ENCODE data around the gene ZNF394. TPM values are rescaled to one million over a fixed set of nuclear protein-coding genes. Genes with fewer than 3 reads are reported as not detected.
A peak's percentile ranks its signal among the peaks of the same experiment; 100 is the strongest.

ZNF394 gene
- total RNA-seq, 2 experiments from 2014 or later, result 24.8 to 26.3 TPM

GRCh38 chr7:99468336-99468918 lies 31.7 kb downstream of the ZNF394 start:
- H3K27ac Mint-ChIP-seq, result no peak overlapping the region
- H3K4me3 Mint-ChIP-seq, result no peak overlapping the region
- no peaks in the 10 kb centered on the region for H3K9me3 Mint-ChIP-seq (ENCODE audit: low read depth)
- H3K4me1 Mint-ChIP-seq, result peaks cover 26% of the 10 kb centered on the region
- intact Hi-C loops (cut with DNase I, micrococcal nuclease), result loop anchor here in 1 of 2 experiments (5.0 kb wide), 1 partner anchor 61 kb away; the partner anchor contains the start of genes BUD31 and PDAP1
- ATAC-seq, result no peak
- H3K36me3 Mint-ChIP-seq (ENCODE audit: low read depth), result peaks cover 21% of the 10 kb centered on the region
- POLR2A ChIA-PET, result no interaction called here
- H3K27me3 Mint-ChIP-seq, result no peaks in the 10 kb centered on the region
- CTCF ChIA-PET, result no interaction called here
- DNase-seq, result no peak

GRCh38 chr7:99465421-99465768 lies 34.7 kb downstream of the ZNF394 start:
- ChIA-PET POLR2A (interaction anchor here (0.6 kb wide), 1 partner anchor 57 kb away, joined by 3 read pairs; the partner anchor contains the start of gene PDAP1), CTCF (interaction anchor here (0.6 to 1.1 kb wide), 4 partner anchors 14 to 115 kb away, joined by 3 to 4 read pairs (median 4); partner anchors contain the start of gene ZNF394)
- H3K4me3 Mint-ChIP-seq, result peak overlapping the region; percentile 85
- H3K27me3 Mint-ChIP-seq, result no peaks in the 10 kb centered on the region
- peaks cover 30% of the 10 kb centered on the region for H3K36me3 Mint-ChIP-seq (ENCODE audit: low read depth)
- no peaks in the 10 kb centered on the region for H3K9me3 Mint-ChIP-seq (ENCODE audit: low read depth)
- peak overlapping the region; percentile 84 for H3K27ac Mint-ChIP-seq
- H3K4me1 Mint-ChIP-seq, result peaks cover 34% of the 10 kb centered on the region
- ATAC-seq (peak; percentile 4), DNase-seq (peak; percentile 31)
- intact Hi-C loops (cut with DNase I, micrococcal nuclease), result loop anchor here in 1 of 2 experiments (5.0 kb wide), 1 partner anchor 58 kb away; the partner anchor contains the start of genes BUD31 and PDAP1

GRCh38 chr7:99461221-99461620 lies 38.9 kb downstream of the ZNF394 start:
- Mint-ChIP-seq H3K4me3 (no peak overlapping the region), H3K9me3 (ENCODE audit: low read depth) (no peaks in the 10 kb centered on the region), H3K4me1 (peaks cover 33% of the 10 kb centered on the region), H3K36me3 (ENCODE audit: low read depth) (peaks cover 56% of the 10 kb centered on the region), H3K27ac (no peak overlapping the region), H3K27me3 (no peaks in the 10 kb centered on the region)
- ChIA-PET POLR2A (no interaction called here), CTCF (interaction anchor here (0.7 kb wide), 1 partner anchor 45 kb away, joined by 8 read pairs; no protein-coding TSS in a partner anchor)
- ATAC-seq, result no peak
- DNase-seq, result no peak
- intact Hi-C loops (cut with DNase I, micrococcal nuclease), result no loop called here

GRCh38 chr7:99460651-99461050 lies 39.4 kb downstream of the ZNF394 start:
- no peak for DNase-seq
- CTCF ChIA-PET, result interaction anchor here (0.7 kb wide), 1 partner anchor 44 kb away, joined by 8 read pairs; no protein-coding TSS in a partner anchor
- Mint-ChIP-seq H3K36me3 (ENCODE audit: low read depth) (peaks cover 54% of the 10 kb centered on the region), H3K9me3 (ENCODE audit: low read depth) (no peaks in the 10 kb centered on the region), H3K27ac (peak overlapping the region; percentile 35), H3K27me3 (no peaks in the 10 kb centered on the region), H3K4me3 (no peak overlapping the region), H3K4me1 (peaks cover 31% of the 10 kb centered on the region)
- intact Hi-C loops (cut with DNase I, micrococcal nuclease), result no loop called here
- ATAC-seq, result no peak
- POLR2A ChIA-PET, result no interaction called here

GRCh38 chr7:99459087-99459486 lies 41.0 kb downstream of the ZNF394 start:
- ATAC-seq, result peak; percentile 84
- peak; percentile 65 for DNase-seq
- ChIA-PET CTCF (interaction anchor here (0.7 to 1.6 kb wide), 3 partner anchors 19 to 97 kb away, joined by 3 read pairs; no protein-coding TSS in a partner anchor), POLR2A (interaction anchor here (0.6 kb wide), 1 partner anchor 69 kb away, joined by 8 read pairs; no protein-coding TSS in a partner anchor)
- Mint-ChIP-seq H3K4me3 (no peak overlapping the region), H3K9me3 (ENCODE audit: low read depth) (no peaks in the 10 kb centered on the region), H3K27ac (peak overlapping the region; percentile 39), H3K36me3 (ENCODE audit: low read depth) (peaks cover 49% of the 10 kb centered on the region), H3K27me3 (no peaks in the 10 kb centered on the region), H3K4me1 (peaks cover 19% of the 10 kb centered on the region)
- intact Hi-C loops (cut with DNase I, micrococcal nuclease), result no loop called here

GRCh38 chr7:99457650-99458493 lies 42.2 kb downstream of the ZNF394 start:
- POLR2A ChIA-PET, result no interaction called here
- CTCF ChIA-PET, result interaction anchor here (1.1 kb wide), 1 partner anchor 90 kb away, joined by 3 read pairs; no protein-coding TSS in a partner anchor
- DNase-seq (no peak), ATAC-seq (no peak)
- Mint-ChIP-seq H3K36me3 (ENCODE audit: low read depth) (peaks cover 48% of the 10 kb centered on the region), H3K27me3 (no peaks in the 10 kb centered on the region), H3K4me1 (peaks cover 12% of the 10 kb centered on the region), H3K9me3 (ENCODE audit: low read depth) (no peaks in the 10 kb centered on the region), H3K4me3 (no peak overlapping the region), H3K27ac (no peak overlapping the region)
- intact Hi-C loops (cut with DNase I, micrococcal nuclease), result no loop called here

- no peak overlapping the region for H3K27ac Mint-ChIP-seq
- H3K36me3 Mint-ChIP-seq (ENCODE audit: low read depth), result peaks cover 44% of the 10 kb centered on the region
- H3K4me1 Mint-ChIP-seq, result peaks cover 8% of the 10 kb centered on the region
These were observed 42.9 kb downstream of the ZNF394 start for GRCh38 chr7:99457050-99457649.

GRCh38 chr7:99456288-99456687 lies 43.8 kb downstream of the ZNF394 start:
- Mint-ChIP-seq H3K27me3 (no peaks in the 10 kb centered on the region), H3K4me3 (no peak overlapping the region), H3K9me3 (ENCODE audit: low read depth) (no peaks in the 10 kb centered on the region), H3K4me1 (peaks cover 5% of the 10 kb centered on the region), H3K36me3 (ENCODE audit: low read depth) (peaks cover 40% of the 10 kb centered on the region), H3K27ac (no peak overlapping the region)
- intact Hi-C loops (cut with DNase I, micrococcal nuclease), result no loop called here
- DNase-seq, result no peak
- no peak for ATAC-seq
- ChIA-PET POLR2A (interaction anchor here (0.6 kb wide), 1 partner anchor 461 kb away, joined by 3 read pairs; no protein-coding TSS in a partner anchor), CTCF (no interaction called here)

More at GRCh38 chr7:99457050-99457649, 42.9 kb downstream of the ZNF394 start:
- no peak overlapping the region for H3K4me3 Mint-ChIP-seq
- ATAC-seq (no peak), DNase-seq (no peak)
- intact Hi-C loops (cut with DNase I, micrococcal nuclease), result no loop called here
- no peaks in the 10 kb centered on the region for H3K9me3 Mint-ChIP-seq (ENCODE audit: low read depth)
- CTCF ChIA-PET, result interaction anchor here (1.1 kb wide), 1 partner anchor 90 kb away, joined by 3 read pairs; no protein-coding TSS in a partner anchor
- POLR2A ChIA-PET, result no interaction called here
- H3K27me3 Mint-ChIP-seq, result no peaks in the 10 kb centered on the region

- ATAC-seq (no peak), DNase-seq (no peak)
- ChIA-PET POLR2A (interaction anchor here (0.6 kb wide), 1 partner anchor 461 kb away, joined by 3 read pairs; no protein-coding TSS in a partner anchor), CTCF (no interaction called here)
- H3K4me1 Mint-ChIP-seq, result peaks cover 5% of the 10 kb centered on the region
- peaks cover 43% of the 10 kb centered on the region for H3K36me3 Mint-ChIP-seq (ENCODE audit: low read depth)
- intact Hi-C loops (cut with DNase I, micrococcal nuclease), result no loop called here
- H3K4me3 Mint-ChIP-seq, result no peak overlapping the region
- H3K27ac Mint-ChIP-seq, result no peak overlapping the region
- H3K27me3 Mint-ChIP-seq, result no peaks in the 10 kb centered on the region
- no peaks in the 10 kb centered on the region for H3K9me3 Mint-ChIP-seq (ENCODE audit: low read depth)
These were observed 44.2 kb downstream of the ZNF394 start for GRCh38 chr7:99455874-99456273.

GRCh38 chr7:99453105-99453504 lies 47.0 kb downstream of the ZNF394 start:
- H3K4me3 Mint-ChIP-seq, result no peak overlapping the region
- no peaks in the 10 kb centered on the region for H3K4me1 Mint-ChIP-seq
- H3K9me3 Mint-ChIP-seq (ENCODE audit: low read depth), result no peaks in the 10 kb centered on the region
- no peak overlapping the region for H3K27ac Mint-ChIP-seq
- H3K27me3 Mint-ChIP-seq, result no peaks in the 10 kb centered on the region
- peaks cover 42% of the 10 kb centered on the region for H3K36me3 Mint-ChIP-seq (ENCODE audit: low read depth)
- ATAC-seq (no peak), DNase-seq (no peak)
- intact Hi-C loops (cut with DNase I, micrococcal nuclease), result no loop called here
- ChIA-PET CTCF (no interaction called here), POLR2A (no interaction called here)

GRCh38 chr7:99452541-99452940 lies 47.5 kb downstream of the ZNF394 start:
- ChIA-PET CTCF (interaction anchor here (1.7 kb wide), 1 partner anchor 13 kb away, joined by 4 read pairs; no protein-coding TSS in a partner anchor), POLR2A (no interaction called here)
- DNase-seq, result no peak
- no peak for ATAC-seq
- Mint-ChIP-seq H3K27ac (no peak overlapping the region), H3K4me3 (no peak overlapping the region), H3K36me3 (ENCODE audit: low read depth) (peaks cover 43% of the 10 kb centered on the region), H3K9me3 (ENCODE audit: low read depth) (no peaks in the 10 kb centered on the region), H3K27me3 (no peaks in the 10 kb centered on the region), H3K4me1 (no peaks in the 10 kb centered on the region)
- intact Hi-C loops (cut with DNase I, micrococcal nuclease), result no loop called here
